ENCODE results near the gene MS4A6A. TPM values are rescaled to one million over a fixed set of nuclear protein-coding genes. Genes with fewer than 3 reads are reported as not detected.
"Not testable (repeated sequence)": the region's sequence is repeated elsewhere in the genome, so short reads cannot be mapped to it uniquely, and the experiment has no call there.

Gene MS4A6A
- polyA plus RNA-seq, 4 donors: 7.6 to 74.3 (median 59.4) TPM

GRCh38 chr11:60208951-60209350 is 26.1 kb upstream of the MS4A6A start:
- no peak overlapping the region for H3K4me3 ChIP-seq (ENCODE audit: low read depth in 1 of 3, low read length in 3 of 3)
- no peak overlapping the region for H3K27ac ChIP-seq (ENCODE audit: low read depth in 1 of 3, low read length in 2 of 3)
- 45 to 60% (median 49%) methylated on average over 1 of the region's 1 CpG for WGBS, 3 donors
- DNase-seq (no peak), FAIRE-seq (no peak)
- H3K9me3 ChIP-seq (ENCODE audit: control insufficient read depth in 2 of 2, insufficient read depth in 1 of 2, low read depth in 1 of 2, low read length in 1 of 2): no peaks in the 10 kb centered on the region
- H3K27me3 ChIP-seq (ENCODE audit: control insufficient read depth in 3 of 3, insufficient read depth in 3 of 3, low read length in 3 of 3): no peaks in the 10 kb centered on the region
- H3K4me1 ChIP-seq (ENCODE audit: control insufficient read depth in 3 of 3, insufficient read depth in 2 of 3, low read depth in 1 of 3, low read length in 2 of 3): no peaks in the 10 kb centered on the region
- H3K36me3 ChIP-seq (ENCODE audit: control insufficient read depth in 3 of 3, insufficient read depth in 2 of 3, low read depth in 1 of 3, low read length in 3 of 3): no peaks in the 10 kb centered on the region

- Histone ChIP-seq H3K4me3 (ENCODE audit: low read depth in 1 of 3, low read length in 3 of 3) (no peak overlapping the region), H3K9me3 (ENCODE audit: control insufficient read depth in 2 of 2, insufficient read depth in 1 of 2, low read depth in 1 of 2, low read length in 1 of 2) (no peaks in the 10 kb centered on the region), H3K27me3 (ENCODE audit: control insufficient read depth in 3 of 3, insufficient read depth in 3 of 3, low read length in 3 of 3) (no peaks in the 10 kb centered on the region), H3K36me3 (ENCODE audit: control insufficient read depth in 3 of 3, insufficient read depth in 2 of 3, low read depth in 1 of 3, low read length in 3 of 3) (no peaks in the 10 kb centered on the region), H3K4me1 (ENCODE audit: control insufficient read depth in 3 of 3, insufficient read depth in 2 of 3, low read depth in 1 of 3, low read length in 2 of 3) (no peaks in the 10 kb centered on the region), H3K27ac (ENCODE audit: low read depth in 1 of 3, low read length in 2 of 3) (no peak overlapping the region)
- WGBS, 3 donors: 77 to 89% (median 85%) methylated on average over 4 of the region's 4 CpGs
- DNase-seq (no peak), FAIRE-seq (no peak)
These were observed 25.4 kb upstream of the MS4A6A start for GRCh38 chr11:60208146-60208895.

- Histone ChIP-seq H3K36me3 (ENCODE audit: control insufficient read depth in 3 of 3, insufficient read depth in 2 of 3, low read depth in 1 of 3, low read length in 3 of 3) (no peaks in the 10 kb centered on the region), H3K27me3 (ENCODE audit: control insufficient read depth in 3 of 3, insufficient read depth in 3 of 3, low read length in 3 of 3) (no peaks in the 10 kb centered on the region), H3K27ac (ENCODE audit: low read depth in 1 of 3, low read length in 2 of 3) (no peak overlapping the region), H3K4me3 (ENCODE audit: low read depth in 1 of 3, low read length in 3 of 3) (no peak overlapping the region), H3K9me3 (ENCODE audit: control insufficient read depth in 2 of 2, insufficient read depth in 1 of 2, low read depth in 1 of 2, low read length in 1 of 2) (peaks cover 0 to 3% of the 10 kb centered on the region in 2 donors), H3K4me1 (ENCODE audit: control insufficient read depth in 3 of 3, insufficient read depth in 2 of 3, low read depth in 1 of 3, low read length in 2 of 3) (no peaks in the 10 kb centered on the region)
- FAIRE-seq: no peak
- WGBS, 3 donors: 76 to 96% (median 88%) methylated on average over 1 of the region's 1 CpG
- DNase-seq: no peak
These were observed 23.7 kb upstream of the MS4A6A start for GRCh38 chr11:60206616-60207015.

- H3K9me3 ChIP-seq (ENCODE audit: control insufficient read depth in 2 of 2, insufficient read depth in 1 of 2, low read depth in 1 of 2, low read length in 1 of 2): peaks cover 0 to 5% of the 10 kb centered on the region in 2 donors
- H3K27ac ChIP-seq (ENCODE audit: low read depth in 1 of 3, low read length in 2 of 3): no peak overlapping the region
- no peak for DNase-seq
- 68 to 84% (median 78%) methylated on average over 4 of the region's 4 CpGs for WGBS, 3 donors
- no peaks in the 10 kb centered on the region for H3K27me3 ChIP-seq (ENCODE audit: control insufficient read depth in 3 of 3, insufficient read depth in 3 of 3, low read length in 3 of 3)
- H3K4me3 ChIP-seq (ENCODE audit: low read depth in 1 of 3, low read length in 3 of 3): no peak overlapping the region
- no peaks in the 10 kb centered on the region for H3K4me1 ChIP-seq (ENCODE audit: control insufficient read depth in 3 of 3, insufficient read depth in 2 of 3, low read depth in 1 of 3, low read length in 2 of 3)
- H3K36me3 ChIP-seq (ENCODE audit: control insufficient read depth in 3 of 3, insufficient read depth in 2 of 3, low read depth in 1 of 3, low read length in 3 of 3): no peaks in the 10 kb centered on the region
- no peak for FAIRE-seq
These were observed 22.0 kb upstream of the MS4A6A start for GRCh38 chr11:60204922-60205321.

- FAIRE-seq; DNase-seq; H3K9me3 ChIP-seq (ENCODE audit: control insufficient read depth in 2 of 2, insufficient read depth in 1 of 2, low read depth in 1 of 2, low read length in 1 of 2); H3K27ac ChIP-seq (ENCODE audit: low read depth in 1 of 3, low read length in 2 of 3); H3K27me3 ChIP-seq (ENCODE audit: control insufficient read depth in 3 of 3, insufficient read depth in 3 of 3, low read length in 3 of 3); H3K36me3 ChIP-seq (ENCODE audit: control insufficient read depth in 3 of 3, insufficient read depth in 2 of 3, low read depth in 1 of 3, low read length in 3 of 3); H3K4me1 ChIP-seq (ENCODE audit: control insufficient read depth in 3 of 3, insufficient read depth in 2 of 3, low read depth in 1 of 3, low read length in 2 of 3); H3K4me3 ChIP-seq (ENCODE audit: low read depth in 1 of 3, low read length in 3 of 3): not testable (repeated sequence)
- 95 to 96% (median 95%) methylated on average over 10 to 26 of the region's 26 CpGs for WGBS, 3 donors
These were observed 18.5 kb upstream of the MS4A6A start for GRCh38 chr11:60201334-60201733.

- no peak for FAIRE-seq
- H3K27ac ChIP-seq (ENCODE audit: low read depth in 1 of 3, low read length in 2 of 3): no peak overlapping the region
- H3K4me3 ChIP-seq (ENCODE audit: low read depth in 1 of 3, low read length in 3 of 3): no peak overlapping the region
- no peak for DNase-seq
- H3K36me3 ChIP-seq (ENCODE audit: control insufficient read depth in 3 of 3, insufficient read depth in 2 of 3, low read depth in 1 of 3, low read length in 3 of 3): no peaks in the 10 kb centered on the region
- WGBS, 3 donors: 75 to 81% (median 76%) methylated on average over 1 of the region's 1 CpG
- H3K9me3 ChIP-seq (ENCODE audit: control insufficient read depth in 2 of 2, insufficient read depth in 1 of 2, low read depth in 1 of 2, low read length in 1 of 2): peaks cover 0 to 14% of the 10 kb centered on the region in 2 donors
- peaks cover 0 to 18% (median 0%) of the 10 kb centered on the region in 3 donors for H3K4me1 ChIP-seq (ENCODE audit: control insufficient read depth in 3 of 3, insufficient read depth in 2 of 3, low read depth in 1 of 3, low read length in 2 of 3)
- H3K27me3 ChIP-seq (ENCODE audit: control insufficient read depth in 3 of 3, insufficient read depth in 3 of 3, low read length in 3 of 3): no peaks in the 10 kb centered on the region
These were observed 14.6 kb upstream of the MS4A6A start for GRCh38 chr11:60197442-60197841.

- Histone ChIP-seq H3K27me3 (ENCODE audit: control insufficient read depth in 3 of 3, insufficient read depth in 3 of 3, low read length in 3 of 3) (no peaks in the 10 kb centered on the region), H3K27ac (ENCODE audit: low read depth in 1 of 3, low read length in 2 of 3) (peak overlapping the region in 2 of 3 donors; percentile 6 to 39), H3K4me1 (ENCODE audit: control insufficient read depth in 3 of 3, insufficient read depth in 2 of 3, low read depth in 1 of 3, low read length in 2 of 3) (peaks cover 0 to 18% (median 0%) of the 10 kb centered on the region in 3 donors), H3K4me3 (ENCODE audit: low read depth in 1 of 3, low read length in 3 of 3) (no peak overlapping the region), H3K9me3 (ENCODE audit: control insufficient read depth in 2 of 2, insufficient read depth in 1 of 2, low read depth in 1 of 2, low read length in 1 of 2) (peaks cover 0 to 15% of the 10 kb centered on the region in 2 donors), H3K36me3 (ENCODE audit: control insufficient read depth in 3 of 3, insufficient read depth in 2 of 3, low read depth in 1 of 3, low read length in 3 of 3) (no peaks in the 10 kb centered on the region)
- peak in 1 of 2 donors; percentile 37 for DNase-seq
- no peak for FAIRE-seq
- 63 to 89% (median 65%) methylated on average over 4 of the region's 4 CpGs for WGBS, 3 donors
These were observed 13.1 kb upstream of the MS4A6A start for GRCh38 chr11:60195923-60196368.

GRCh38 chr11:60194511-60194910 is 11.6 kb upstream of the MS4A6A start:
- Histone ChIP-seq H3K4me3 (ENCODE audit: low read depth in 1 of 3, low read length in 3 of 3) (no peak overlapping the region), H3K27me3 (ENCODE audit: control insufficient read depth in 3 of 3, insufficient read depth in 3 of 3, low read length in 3 of 3) (no peaks in the 10 kb centered on the region), H3K27ac (ENCODE audit: low read depth in 1 of 3, low read length in 2 of 3) (peak overlapping the region in 2 of 3 donors; percentile 29 to 80), H3K36me3 (ENCODE audit: control insufficient read depth in 3 of 3, insufficient read depth in 2 of 3, low read depth in 1 of 3, low read length in 3 of 3) (no peaks in the 10 kb centered on the region), H3K4me1 (ENCODE audit: control insufficient read depth in 3 of 3, insufficient read depth in 2 of 3, low read depth in 1 of 3, low read length in 2 of 3) (peaks cover 0 to 18% (median 0%) of the 10 kb centered on the region in 3 donors), H3K9me3 (ENCODE audit: control insufficient read depth in 2 of 2, insufficient read depth in 1 of 2, low read depth in 1 of 2, low read length in 1 of 2) (peaks cover 0 to 15% of the 10 kb centered on the region in 2 donors)
- DNase-seq (no peak), FAIRE-seq (no peak)
- WGBS, 3 donors: 67 to 78% (median 74%) methylated on average over 3 of the region's 3 CpGs
